VCaP (cell line): ENCODE results near the gene TUBGCP3.

ENCODE experiments used
- H3K27ac ChIP-seq: fragments of 450-650 bp; 2 replicates; pipeline ENCODE4 v1.5.1; 2017
- CTCF ChIP-seq: fragments of 450-650 bp; conservative IDR thresholded peaks from 2 replicates; pipeline ENCODE4 v1.5.1; 2017; ENCODE audit warnings: mild to moderate bottlenecking, moderate library complexity

TUBGCP3 gene

GRCh38 chr13:112447761-112448603, 140.0 kb downstream of the TUBGCP3 start:
- no peak for TF ChIP-seq CTCF
- H3K27ac ChIP-seq = no peak overlapping the region

DNA sequence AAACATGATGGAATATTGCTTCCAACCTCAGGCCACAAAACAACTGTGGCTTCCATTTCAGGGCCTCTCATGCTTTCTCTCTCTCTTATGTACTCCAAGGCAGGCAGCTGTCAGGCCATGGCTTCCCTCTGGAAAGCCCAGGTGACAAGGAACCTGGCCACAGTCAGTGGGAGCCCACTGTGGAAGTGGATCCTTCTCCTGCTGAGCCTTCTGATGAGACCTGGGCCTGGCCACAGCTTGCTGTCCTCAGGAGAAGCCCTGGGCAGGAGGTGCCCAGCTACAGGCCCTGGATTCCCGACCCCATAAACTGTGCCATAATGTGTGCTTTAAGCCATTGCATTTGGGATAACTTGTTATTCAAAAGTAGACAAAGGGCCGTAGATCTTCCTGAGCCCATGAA, 140.6 kb downstream of the TUBGCP3 start:
- TF ChIP-seq CTCF = no peak
- no peak overlapping the region for H3K27ac ChIP-seq

DNA sequence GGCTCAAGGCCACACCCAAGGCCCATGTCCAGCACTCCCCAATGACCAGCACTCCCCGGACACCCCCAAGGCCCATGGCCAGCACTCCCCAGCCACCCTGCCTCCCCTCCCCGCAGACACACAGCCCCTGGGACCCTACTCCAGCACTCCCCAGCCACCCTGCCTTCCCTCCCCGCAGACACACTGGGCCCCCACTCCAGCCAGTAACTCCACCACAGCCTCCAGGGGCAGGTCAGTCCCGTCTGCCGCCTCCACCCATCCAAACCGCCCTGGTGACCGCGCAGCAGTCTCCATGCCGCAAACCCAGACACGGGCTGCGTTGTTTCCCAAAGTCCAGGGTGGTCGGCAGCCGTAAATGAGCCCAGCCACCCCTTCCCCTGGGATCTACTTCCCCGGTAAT, 141.1 kb downstream of the TUBGCP3 start:
- TF ChIP-seq CTCF = no peak
- no peak overlapping the region for H3K27ac ChIP-seq

GRCh38 chr13:112446347-112446861, 141.5 kb downstream of the TUBGCP3 start:
- no peak for TF ChIP-seq CTCF
- no peak overlapping the region for H3K27ac ChIP-seq

- no peak for TF ChIP-seq CTCF
- no peak overlapping the region for H3K27ac ChIP-seq
Measured at GRCh38 chr13:112445411-112446271, 142.3 kb downstream of the TUBGCP3 start.

DNA sequence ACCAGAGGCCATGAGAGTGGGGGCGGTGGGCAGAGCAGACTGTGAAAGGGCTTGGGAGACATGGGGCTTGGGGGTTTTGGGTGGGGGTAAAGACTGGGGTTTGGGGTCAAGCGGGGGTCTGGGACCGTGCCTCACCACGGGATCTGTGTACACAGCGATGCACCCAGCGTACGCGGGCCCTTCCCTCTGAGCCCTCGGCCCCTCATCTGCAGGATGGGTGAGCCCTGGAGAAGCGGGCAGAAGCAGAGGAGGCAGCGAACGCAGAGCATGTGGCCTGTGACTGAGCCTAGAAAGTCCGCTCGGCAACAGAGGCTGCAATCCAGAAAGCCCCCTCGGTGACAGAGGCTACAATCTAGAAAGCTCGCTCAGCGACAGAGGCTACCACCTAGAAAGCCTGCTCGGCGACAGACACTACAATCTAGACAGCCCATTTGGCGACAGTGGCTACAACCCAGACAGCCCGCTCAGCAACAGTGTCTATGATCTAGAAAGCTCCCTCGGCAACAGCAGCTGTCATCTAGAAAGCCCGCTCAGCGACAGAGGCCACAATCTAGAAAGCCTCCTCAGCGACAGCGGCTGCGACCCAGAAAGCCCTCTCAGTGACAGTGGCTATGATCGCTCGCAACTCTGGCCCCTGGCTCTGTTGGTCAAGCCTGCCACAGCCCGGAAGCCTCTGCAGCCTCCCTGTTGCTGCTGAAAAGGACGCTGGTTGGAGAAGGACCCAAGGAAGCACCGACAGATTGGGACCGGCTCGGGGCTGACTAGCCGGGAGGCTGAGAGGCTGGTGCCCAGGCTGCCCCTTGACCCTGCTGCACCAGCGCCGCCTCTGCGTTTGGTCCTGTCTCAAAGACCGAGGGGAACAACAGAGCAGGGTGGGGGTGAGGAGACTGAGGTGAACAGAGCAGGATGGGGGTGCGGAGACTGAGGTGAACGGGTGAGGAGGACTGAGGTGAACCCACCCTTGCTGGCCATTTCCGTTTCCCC, 143.2 kb downstream of the TUBGCP3 start:
- TF ChIP-seq CTCF = no peak
- H3K27ac ChIP-seq = no peak overlapping the region
